Testis (tissue), 3 donors: ENCODE results near the gene SAP25. TPM values are rescaled to one million over a fixed set of nuclear protein-coding genes. Genes with fewer than 3 reads are reported as not detected.
A peak's percentile ranks its signal among the peaks of the same experiment; 100 is the strongest.

Experiments
- DNase-seq: peaks from one replicate; pipeline ENCODE4 v3.0.0-alpha.2; 2019
- H3K27ac ChIP-seq, 2 donors: fragments of 200-600 bp; sonication (generic); one replicate each; pipeline ENCODE4 v1.5.1; 2019
- H3K27me3 ChIP-seq: fragments of 200-600 bp; sonication (generic); one replicate; pipeline ENCODE4 v1.5.1; 2019
- H3K36me3 ChIP-seq: fragments of 200-600 bp; sonication (generic); one replicate; pipeline ENCODE4 v1.5.1; 2017; ENCODE audit warnings: low read depth; ENCODE audit errors: missing control alignments
- H3K4me1 ChIP-seq: fragments of 200-600 bp; sonication (generic); one replicate; pipeline ENCODE4 v1.5.1; 2019
- H3K4me3 ChIP-seq, 2 donors: fragments of 200-600 bp; sonication (generic); one replicate each; pipeline ENCODE4 v1.5.1; 2017 to 2019
- H3K9me3 ChIP-seq: fragments of 200-600 bp; sonication (generic); one replicate; pipeline ENCODE4 v1.5.1; 2017
- POLR2A ChIP-seq: fragments of 450-650 bp; IDR thresholded peaks from one replicate; pipeline ENCODE4 v1.6.1; 2017; ENCODE audit warnings: antibody characterized with exemption, mild to moderate bottlenecking, moderate library complexity
- WGBS, 2 donors: methylation state at CpG; one replicate each; pipeline ENCODE4 v1.1.5; 2018; 5-methylcytosine and 5-hydroxymethylcytosine counted together
- intact Hi-C: fragments of 100-400 bp; cut with DNase I; formaldehyde crosslinking; loops from one replicate; pipeline ENCODE4 v1.15.1; 2023; ENCODE audit warnings: low total_unique reads
- polyA plus RNA-seq: library from polyadenylated mRNA; stranded (reverse); fragments of 350-450 nt; fragmentation: Illumina TruSeq; extraction: RNeasy Lipid Tissue Mini Kit (QIAGEN cat#74804); gene quantifications from one replicate; pipeline ENCODE4 v1.2.3, GENCODE V29; 2014; ENCODE audit warnings: low read depth, low replicate concordance; ENCODE audit not compliant: insufficient read depth
- total RNA-seq, 2 donors: library from RNA; depleted of rRNA; stranded (reverse); fragments of >200 nt; gene quantifications; one replicate each; pipeline ENCODE4 v1.2.3, GENCODE V29; 2016
- TF ChIP-seq, protein P1 (sequence below), 3 experiments: fragments of 450-650 bp in 2 of 3; fragments of 200-600 bp in 1 of 3; sonication (generic) in 1 of 3; IDR thresholded peaks; one replicate each; pipeline ENCODE4 v1.5.1; 2016 to 2019; ENCODE audit warnings: antibody characterized with exemption in 3 of 3, mild to moderate bottlenecking in 2 of 3, moderate library complexity in 1 of 3

SAP25 gene
- total and polyA plus RNA-seq, 3 donors from 2014 or later: 28.4 to 30.3 (median 29.9) TPM

DNA sequence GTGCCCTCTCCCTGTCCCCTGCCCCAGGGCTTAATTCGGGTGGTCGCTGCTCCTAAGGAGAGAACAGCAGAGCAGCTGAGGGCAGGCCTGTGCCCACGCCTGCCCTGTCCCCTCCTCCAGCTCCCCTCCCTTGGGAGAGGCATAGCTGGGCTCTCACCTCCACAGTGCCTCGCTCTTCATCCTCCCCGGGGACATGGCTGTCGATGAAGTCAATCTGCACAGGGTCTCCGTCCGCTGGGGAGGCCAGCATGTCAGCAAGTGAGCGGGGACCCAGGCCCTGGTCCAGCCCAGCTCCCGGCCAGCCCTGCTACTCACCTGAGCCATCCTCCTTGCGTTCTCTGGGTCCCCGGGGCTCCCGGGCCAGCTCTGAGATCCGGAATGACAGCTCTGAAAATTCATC is 3.8 kb upstream of the SAP25 start:
- no peak overlapping the region for H3K4me3 ChIP-seq
- no peaks in the 10 kb centered on the region for H3K36me3 ChIP-seq
- 89 to 94% methylated on average over 5 to 14 of the region's 14 CpGs for WGBS, 2 donors
- intact Hi-C loops: no loop called here
- no peaks in the 10 kb centered on the region for H3K27me3 ChIP-seq
- TF ChIP-seq, protein P1, sequence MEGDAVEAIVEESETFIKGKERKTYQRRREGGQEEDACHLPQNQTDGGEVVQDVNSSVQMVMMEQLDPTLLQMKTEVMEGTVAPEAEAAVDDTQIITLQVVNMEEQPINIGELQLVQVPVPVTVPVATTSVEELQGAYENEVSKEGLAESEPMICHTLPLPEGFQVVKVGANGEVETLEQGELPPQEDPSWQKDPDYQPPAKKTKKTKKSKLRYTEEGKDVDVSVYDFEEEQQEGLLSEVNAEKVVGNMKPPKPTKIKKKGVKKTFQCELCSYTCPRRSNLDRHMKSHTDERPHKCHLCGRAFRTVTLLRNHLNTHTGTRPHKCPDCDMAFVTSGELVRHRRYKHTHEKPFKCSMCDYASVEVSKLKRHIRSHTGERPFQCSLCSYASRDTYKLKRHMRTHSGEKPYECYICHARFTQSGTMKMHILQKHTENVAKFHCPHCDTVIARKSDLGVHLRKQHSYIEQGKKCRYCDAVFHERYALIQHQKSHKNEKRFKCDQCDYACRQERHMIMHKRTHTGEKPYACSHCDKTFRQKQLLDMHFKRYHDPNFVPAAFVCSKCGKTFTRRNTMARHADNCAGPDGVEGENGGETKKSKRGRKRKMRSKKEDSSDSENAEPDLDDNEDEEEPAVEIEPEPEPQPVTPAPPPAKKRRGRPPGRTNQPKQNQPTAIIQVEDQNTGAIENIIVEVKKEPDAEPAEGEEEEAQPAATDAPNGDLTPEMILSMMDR (IDR thresholded peaks at IDR 0.05): no peak
- TF ChIP-seq POLR2A: no peak
- no peaks in the 10 kb centered on the region for H3K9me3 ChIP-seq
- peaks cover 8% of the 10 kb centered on the region for H3K4me1 ChIP-seq
- no peak for DNase-seq
- no peak overlapping the region for H3K27ac ChIP-seq

GRCh38 chr7:100577103-100577502 is 3.4 kb upstream of the SAP25 start:
- Histone ChIP-seq H3K27me3 (no peaks in the 10 kb centered on the region), H3K36me3 (no peaks in the 10 kb centered on the region), H3K4me3 (no peak overlapping the region), H3K9me3 (no peaks in the 10 kb centered on the region), H3K4me1 (peaks cover 4% of the 10 kb centered on the region), H3K27ac (no peak overlapping the region)
- WGBS, 2 donors: 78 to 95% methylated on average over 6 to 21 of the region's 24 CpGs
- TF ChIP-seq POLR2A: no peak
- TF ChIP-seq, protein P1 (IDR thresholded peaks at IDR 0.05): no peak
- no peak for DNase-seq
- intact Hi-C loops: no loop called here

DNA sequence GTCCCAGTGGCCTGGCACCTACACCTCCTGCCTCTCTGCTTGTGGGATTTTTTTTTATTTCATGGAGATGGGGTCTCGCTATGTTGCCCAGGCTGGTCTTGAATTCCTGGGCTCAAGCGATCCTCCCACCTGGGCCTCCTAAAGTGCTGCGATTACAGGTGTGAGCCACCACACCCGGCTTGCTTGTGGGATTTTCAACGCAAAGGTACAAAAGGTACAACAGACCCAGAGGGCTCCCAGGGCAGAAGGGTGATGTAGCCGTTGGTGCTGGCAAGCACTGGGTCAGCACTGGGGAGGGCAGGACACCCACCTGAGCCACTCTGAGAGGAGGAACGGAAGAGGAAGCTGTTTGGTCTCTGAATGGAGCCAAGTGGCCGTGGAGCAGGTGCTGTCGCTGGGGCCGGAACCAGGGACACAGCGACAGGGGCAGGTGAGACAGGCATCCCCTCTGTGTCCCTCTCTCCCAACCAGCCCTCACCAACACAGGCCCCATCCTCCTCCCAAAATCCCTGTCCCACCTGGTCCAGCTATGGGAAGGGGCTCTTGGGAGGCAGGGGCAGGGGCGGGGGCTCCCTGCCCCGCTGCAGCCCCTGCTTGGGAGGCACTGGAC is 2.8 kb upstream of the SAP25 start:
- 95 to 97% methylated on average over 11 to 13 of the region's 13 CpGs for WGBS, 2 donors
- no peak for DNase-seq
- intact Hi-C loops: no loop called here
- no peak overlapping the region for H3K4me3 ChIP-seq
- H3K27ac ChIP-seq: peak overlapping the region in 1 of 2 donors; percentile 19
- no peaks in the 10 kb centered on the region for H3K4me1 ChIP-seq
- TF ChIP-seq, protein P1 (IDR thresholded peaks at IDR 0.05): no peak
- TF ChIP-seq POLR2A: no peak
- H3K36me3 ChIP-seq: no peaks in the 10 kb centered on the region
- no peaks in the 10 kb centered on the region for H3K9me3 ChIP-seq
- no peaks in the 10 kb centered on the region for H3K27me3 ChIP-seq

DNA sequence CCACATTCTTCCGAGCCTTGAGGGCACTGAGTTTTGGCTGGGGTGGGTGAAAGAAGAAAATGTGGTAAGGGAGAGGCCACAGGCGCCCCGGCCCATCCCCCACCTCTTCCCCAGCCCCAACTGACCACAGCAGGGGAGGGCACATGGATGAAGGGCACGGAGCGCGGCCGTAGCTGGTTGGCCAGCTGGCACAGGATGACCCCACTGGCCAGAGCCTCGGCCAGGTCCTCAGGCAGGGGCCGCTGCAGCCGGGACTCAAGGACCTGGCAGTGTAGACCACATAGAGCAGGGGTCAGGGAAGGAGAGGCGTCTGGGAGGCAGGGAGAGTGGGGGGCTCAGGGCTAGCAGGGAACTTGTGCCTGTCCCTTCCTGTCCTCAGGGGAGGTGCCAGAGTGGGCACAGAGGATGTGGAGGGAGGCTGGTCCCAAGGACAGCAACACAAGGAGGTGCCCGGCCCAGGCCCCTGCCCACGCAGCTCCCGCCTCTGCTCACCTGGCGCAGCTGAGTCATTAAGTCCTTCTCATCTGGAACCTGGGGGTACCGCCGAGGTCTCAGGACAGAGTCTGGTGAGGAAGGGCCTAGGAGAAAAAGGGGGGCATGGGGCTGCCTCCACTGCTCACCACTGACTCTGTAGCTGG is 2.2 kb upstream of the SAP25 start:
- no peak for DNase-seq
- Histone ChIP-seq H3K4me3 (no peak overlapping the region), H3K4me1 (no peaks in the 10 kb centered on the region), H3K36me3 (no peaks in the 10 kb centered on the region), H3K27ac (peak overlapping the region; percentile 44 to 68), H3K9me3 (no peaks in the 10 kb centered on the region), H3K27me3 (no peaks in the 10 kb centered on the region)
- intact Hi-C loops: no loop called here
- 66 to 70% methylated on average over 12 to 17 of the region's 17 CpGs for WGBS, 2 donors
- no peak for TF ChIP-seq POLR2A
- TF ChIP-seq, protein P1 (IDR thresholded peaks at IDR 0.05): no peak
